HG03159 (cell line): ENCODE data around the gene ZSCAN21.
A peak's percentile ranks its signal among the peaks of the same experiment; 100 is the strongest.

Experiments used
- ATAC-seq: cut with Tn5 transposase; IDR thresholded peaks from one replicate; pipeline ENCODE4 v1.9.1; 2021; ENCODE audit warnings: mild to moderate bottlenecking, moderate library complexity; ENCODE audit not compliant: unreplicated experiment

The ZSCAN21 gene

GRCh38 chr7:100072462-100072861 lies 22.9 kb downstream of the ZSCAN21 start:
- ATAC-seq, result no peak

- no peak for ATAC-seq
Observed at GRCh38 chr7:100074841-100075240, 25.3 kb downstream of the ZSCAN21 start.

- no peak for ATAC-seq
Observed at GRCh38 chr7:100075418-100075817, 25.8 kb downstream of the ZSCAN21 start.

GRCh38 chr7:100077205-100077604 lies 27.6 kb downstream of the ZSCAN21 start:
- no peak for ATAC-seq

- ATAC-seq, result no peak
Observed at GRCh38 chr7:100079024-100079560, 29.5 kb downstream of the ZSCAN21 start.

GRCh38 chr7:100080907-100081534 lies 31.4 kb downstream of the ZSCAN21 start:
- ATAC-seq, result peak; percentile 4

- peak; percentile 74 for ATAC-seq
Observed at GRCh38 chr7:100081535-100082102, 32.0 kb downstream of the ZSCAN21 start, which contains the start of gene ZNF3. TSS of gene ZNF3 (minus strand) at chr7:100081723. CDS start at chr7:100077357, 4,366 bp downstream.

GRCh38 chr7:100082978-100083377 lies 33.4 kb downstream of the ZSCAN21 start:
- ATAC-seq, result no peak

- no peak for ATAC-seq
Observed at GRCh38 chr7:100085515-100085914, 35.9 kb downstream of the ZSCAN21 start.

GRCh38 chr7:100087055-100087750 lies 37.6 kb downstream of the ZSCAN21 start:
- no peak for ATAC-seq

- ATAC-seq, result peak; percentile 24
Observed at GRCh38 chr7:100088095-100088620, 38.6 kb downstream of the ZSCAN21 start.

- peak; percentile 61 for ATAC-seq
Observed at GRCh38 chr7:100088621-100089457, 39.3 kb downstream of the ZSCAN21 start, which contains the start of gene COPS6. TSS of gene COPS6 (plus strand) at chr7:100088969. CDS start at chr7:100088991, 22 bp downstream.

GRCh38 chr7:100089458-100090196 lies 40.1 kb downstream of the ZSCAN21 start:
- ATAC-seq, result no peak

GRCh38 chr7:100090527-100091410 lies 41.2 kb downstream of the ZSCAN21 start:
- no peak for ATAC-seq

- ATAC-seq, result no peak
Observed at GRCh38 chr7:100091411-100092181, 42.0 kb downstream of the ZSCAN21 start.

- ATAC-seq, result no peak
Observed at GRCh38 chr7:100093054-100093453, 43.5 kb downstream of the ZSCAN21 start.

GRCh38 chr7:100093498-100093897 lies 43.9 kb downstream of the ZSCAN21 start:
- ATAC-seq, result no peak

GRCh38 chr7:100093925-100094486 lies 44.4 kb downstream of the ZSCAN21 start:
- no peak for ATAC-seq
